ENCODE data around the gene DNAJC18.

Gene DNAJC18

GRCh38 chr5:139406963-139407362, 32.4 kb downstream of the DNAJC18 start:
- no peaks in the 10 kb centered on the region for H3K9me3 ChIP-seq (ENCODE audit: control insufficient read depth, low read length)
- H2BK15ac ChIP-seq (ENCODE audit: low read depth, poor library complexity, severe bottlenecking), result no peak overlapping the region
- H3K23ac ChIP-seq (ENCODE audit: low read length in 2 of 2), result no peak overlapping the region
- no peak overlapping the region for H4K8ac ChIP-seq (ENCODE audit: low read length)
- H3K4ac ChIP-seq (ENCODE audit: low read depth in 1 of 2, low read length in 2 of 2), result no peak overlapping the region
- no peak overlapping the region for H3K14ac ChIP-seq (ENCODE audit: low read length in 2 of 2)
- peaks cover 6% of the 10 kb centered on the region for H3K79me1 ChIP-seq (replicated peaks; ENCODE audit: low read length, poor library complexity, severe bottlenecking)
- peaks cover 0 to 1% of the 10 kb centered on the region in 2 experiments for H3K36me3 ChIP-seq (ENCODE audit: control insufficient read depth in 1 of 2, insufficient read depth in 2 of 2, low read depth in 1 of 2, low read length in 2 of 2)
- no peak overlapping the region for H3K27ac ChIP-seq (ENCODE audit: low read length, poor library complexity, severe bottlenecking)
- H3K4me3 ChIP-seq (ENCODE audit: insufficient read depth in 1 of 2, low read depth in 1 of 2, low read length in 2 of 2), result no peak overlapping the region
- H2AK5ac ChIP-seq (ENCODE audit: low read length, severe bottlenecking), result no peak overlapping the region
- no peak overlapping the region for H2BK12ac ChIP-seq (ENCODE audit: low read length in 2 of 2)
- no peak overlapping the region for H2BK120ac ChIP-seq (ENCODE audit: low read depth, low read length)
- H3K18ac ChIP-seq (ENCODE audit: low read depth in 1 of 2, low read length in 2 of 2), result no peak overlapping the region
- no peak overlapping the region for H2BK5ac ChIP-seq (ENCODE audit: low read depth, low read length, poor library complexity, severe bottlenecking)
- WGBS, result 95% methylated on average over 2 of the region's 2 CpGs
- no peak for DNase-seq
- peaks cover 7% of the 10 kb centered on the region for H3K4me1 ChIP-seq (ENCODE audit: control insufficient read depth, insufficient read depth, low read depth, low read length)
- no peaks in the 10 kb centered on the region for H3K27me3 ChIP-seq (ENCODE audit: control insufficient read depth in 1 of 2, insufficient read depth in 1 of 2, low read length in 2 of 2)
- no peak overlapping the region for H2AFZ ChIP-seq (ENCODE audit: low read depth, low read length)
- no peak overlapping the region for H4K91ac ChIP-seq (ENCODE audit: low read length)
- no peak overlapping the region for H3K9ac ChIP-seq (ENCODE audit: low read length)
- H3K4me2 ChIP-seq (ENCODE audit: low read length, poor library complexity, severe bottlenecking), result no peak overlapping the region

GRCh38 chr5:139404484-139404840, 34.9 kb downstream of the DNAJC18 start:
- Histone ChIP-seq H3K14ac (ENCODE audit: low read length in 2 of 2) (no peak overlapping the region), H3K18ac (ENCODE audit: low read depth in 1 of 2, low read length in 2 of 2) (peak overlapping the region in 1 of 2 experiments; percentile 6), H3K4me3 (ENCODE audit: insufficient read depth in 1 of 2, low read depth in 1 of 2, low read length in 2 of 2) (peak overlapping the region in 1 of 2 experiments; percentile 83), H2BK120ac (ENCODE audit: low read depth, low read length) (no peak overlapping the region), H2BK12ac (ENCODE audit: low read length in 2 of 2) (peak overlapping the region in 1 of 2 experiments; percentile 37), H2AK5ac (ENCODE audit: low read length, severe bottlenecking) (no peak overlapping the region), H2BK15ac (ENCODE audit: low read depth, poor library complexity, severe bottlenecking) (no peak overlapping the region), H2AFZ (ENCODE audit: low read depth, low read length) (no peak overlapping the region), H3K36me3 (ENCODE audit: control insufficient read depth in 1 of 2, insufficient read depth in 2 of 2, low read depth in 1 of 2, low read length in 2 of 2) (peaks cover 7 to 18% of the 10 kb centered on the region in 2 experiments), H4K91ac (ENCODE audit: low read length) (no peak overlapping the region), H2BK5ac (ENCODE audit: low read depth, low read length, poor library complexity, severe bottlenecking) (no peak overlapping the region), H3K9ac (ENCODE audit: low read length) (peak overlapping the region; percentile 90), H3K79me1 (replicated peaks; ENCODE audit: low read length, poor library complexity, severe bottlenecking) (peaks cover 7% of the 10 kb centered on the region), H3K27me3 (ENCODE audit: control insufficient read depth in 1 of 2, insufficient read depth in 1 of 2, low read length in 2 of 2) (no peaks in the 10 kb centered on the region), H3K4ac (ENCODE audit: low read depth in 1 of 2, low read length in 2 of 2) (peak overlapping the region in 1 of 2 experiments; percentile 40), H3K27ac (ENCODE audit: low read length, poor library complexity, severe bottlenecking) (peak overlapping the region; percentile 61), H3K9me3 (ENCODE audit: control insufficient read depth, low read length) (no peaks in the 10 kb centered on the region), H4K8ac (ENCODE audit: low read length) (peak overlapping the region; percentile 47), H3K4me1 (ENCODE audit: control insufficient read depth, insufficient read depth, low read depth, low read length) (peaks cover 7% of the 10 kb centered on the region), H3K23ac (ENCODE audit: low read length in 2 of 2) (no peak overlapping the region), H3K4me2 (ENCODE audit: low read length, poor library complexity, severe bottlenecking) (peak overlapping the region; percentile 55)
- DNase-seq, result no peak
- 83% methylated on average over 5 of the region's 5 CpGs for WGBS

DNA sequence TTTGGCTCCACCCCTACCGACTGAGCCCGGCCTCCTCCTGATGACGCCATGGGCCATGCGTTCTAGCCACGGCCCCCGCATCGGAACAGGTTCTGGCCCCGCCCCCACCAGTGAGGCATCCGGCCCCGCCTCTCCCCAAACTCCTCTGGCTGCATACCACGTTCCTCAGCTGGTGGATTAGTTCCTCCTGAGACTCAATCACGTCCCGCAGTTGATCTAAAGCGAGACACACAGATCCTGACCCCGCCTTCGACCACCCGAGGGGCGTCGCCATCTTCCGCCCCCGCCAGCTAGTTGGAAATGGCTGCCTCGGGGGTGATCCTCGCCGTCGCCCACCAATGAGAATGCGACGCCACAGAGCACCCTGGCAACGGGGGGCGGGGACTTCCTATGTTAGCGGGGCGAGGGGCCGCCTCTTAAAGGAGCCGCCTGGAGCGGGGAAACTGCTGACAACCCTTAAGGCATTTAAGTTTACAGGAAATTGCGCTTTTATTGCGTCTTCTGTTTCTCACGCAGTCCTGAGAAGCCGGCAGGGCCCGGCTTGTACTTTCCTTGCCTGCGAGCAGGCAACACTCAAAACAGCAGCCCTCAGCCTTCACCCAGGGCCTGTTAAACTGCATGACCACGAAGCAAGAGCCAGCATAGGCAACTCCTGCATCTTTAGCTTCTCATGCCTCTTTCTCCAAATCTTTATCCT, 35.4 kb downstream of the DNAJC18 start, which contains the start of gene SPATA24:
TSS of gene SPATA24 (minus strand) at position 303 of the 697 bp plus-strand sequence. CDS start at position 274, 29 bp downstream.
- Histone ChIP-seq H3K36me3 (ENCODE audit: control insufficient read depth in 1 of 2, insufficient read depth in 2 of 2, low read depth in 1 of 2, low read length in 2 of 2) (peaks cover 7 to 18% of the 10 kb centered on the region in 2 experiments), H2AFZ (ENCODE audit: low read depth, low read length) (no peak within 1 kb of the TSS), H3K14ac (ENCODE audit: low read length in 2 of 2) (peak within 1 kb of the TSS in 1 of 2 experiments; percentile 44), H3K4ac (ENCODE audit: low read depth in 1 of 2, low read length in 2 of 2) (peak within 1 kb of the TSS in 1 of 2 experiments; percentile 81), H3K23ac (ENCODE audit: low read length in 2 of 2) (no peak within 1 kb of the TSS), H3K79me1 (replicated peaks; ENCODE audit: low read length, poor library complexity, severe bottlenecking) (peaks cover 7% of the 10 kb centered on the region), H3K18ac (ENCODE audit: low read depth in 1 of 2, low read length in 2 of 2) (peak within 1 kb of the TSS; percentile 52 to 86), H3K9me3 (ENCODE audit: control insufficient read depth, low read length) (no peaks in the 10 kb centered on the region), H4K8ac (ENCODE audit: low read length) (peak within 1 kb of the TSS; percentile 59), H2BK120ac (ENCODE audit: low read depth, low read length) (peak within 1 kb of the TSS; percentile 68), H3K27me3 (ENCODE audit: control insufficient read depth in 1 of 2, insufficient read depth in 1 of 2, low read length in 2 of 2) (no peaks in the 10 kb centered on the region), H3K4me3 (ENCODE audit: insufficient read depth in 1 of 2, low read depth in 1 of 2, low read length in 2 of 2) (peak within 1 kb of the TSS; percentile 65 to 83), H4K91ac (ENCODE audit: low read length) (no peak within 1 kb of the TSS), H3K4me1 (ENCODE audit: control insufficient read depth, insufficient read depth, low read depth, low read length) (peaks cover 7% of the 10 kb centered on the region), H2BK12ac (ENCODE audit: low read length in 2 of 2) (peak within 1 kb of the TSS in 1 of 2 experiments; percentile 37), H2BK5ac (ENCODE audit: low read depth, low read length, poor library complexity, severe bottlenecking) (no peak within 1 kb of the TSS), H2BK15ac (ENCODE audit: low read depth, poor library complexity, severe bottlenecking) (no peak within 1 kb of the TSS), H3K9ac (ENCODE audit: low read length) (peak within 1 kb of the TSS; percentile 90), H2AK5ac (ENCODE audit: low read length, severe bottlenecking) (peak within 1 kb of the TSS; percentile 36), H3K4me2 (ENCODE audit: low read length, poor library complexity, severe bottlenecking) (peak within 1 kb of the TSS; percentile 71), H3K27ac (ENCODE audit: low read length, poor library complexity, severe bottlenecking) (peak within 1 kb of the TSS; percentile 96)
- WGBS, result under 1% methylated on average over 41 of the region's 41 CpGs
- peak; percentile 99 for DNase-seq

- 46% methylated on average over 7 of the region's 7 CpGs for WGBS
Observed at GRCh38 chr5:139403418-139403786, 35.9 kb downstream of the DNAJC18 start.

More at GRCh38 chr5:139403418-139403786, 35.9 kb downstream of the DNAJC18 start:
- Histone ChIP-seq H3K9ac (ENCODE audit: low read length) (peak overlapping the region; percentile 90), H3K27ac (ENCODE audit: low read length, poor library complexity, severe bottlenecking) (peak overlapping the region; percentile 96), H3K27me3 (ENCODE audit: control insufficient read depth in 1 of 2, insufficient read depth in 1 of 2, low read length in 2 of 2) (no peaks in the 10 kb centered on the region), H3K9me3 (ENCODE audit: control insufficient read depth, low read length) (no peaks in the 10 kb centered on the region), H3K4me2 (ENCODE audit: low read length, poor library complexity, severe bottlenecking) (peak overlapping the region; percentile 71), H2BK120ac (ENCODE audit: low read depth, low read length) (no peak overlapping the region), H3K4ac (ENCODE audit: low read depth in 1 of 2, low read length in 2 of 2) (peak overlapping the region in 1 of 2 experiments; percentile 42), H3K14ac (ENCODE audit: low read length in 2 of 2) (peak overlapping the region in 1 of 2 experiments; percentile 44), H2BK15ac (ENCODE audit: low read depth, poor library complexity, severe bottlenecking) (no peak overlapping the region), H3K23ac (ENCODE audit: low read length in 2 of 2) (no peak overlapping the region), H3K36me3 (ENCODE audit: control insufficient read depth in 1 of 2, insufficient read depth in 2 of 2, low read depth in 1 of 2, low read length in 2 of 2) (peaks cover 7 to 18% of the 10 kb centered on the region in 2 experiments), H2AK5ac (ENCODE audit: low read length, severe bottlenecking) (peak overlapping the region; percentile 36), H3K79me1 (replicated peaks; ENCODE audit: low read length, poor library complexity, severe bottlenecking) (peaks cover 7% of the 10 kb centered on the region), H3K18ac (ENCODE audit: low read depth in 1 of 2, low read length in 2 of 2) (peak overlapping the region; percentile 11 to 86), H4K8ac (ENCODE audit: low read length) (peak overlapping the region; percentile 59), H3K4me3 (ENCODE audit: insufficient read depth in 1 of 2, low read depth in 1 of 2, low read length in 2 of 2) (peak overlapping the region; percentile 65 to 83), H2BK5ac (ENCODE audit: low read depth, low read length, poor library complexity, severe bottlenecking) (no peak overlapping the region), H4K91ac (ENCODE audit: low read length) (no peak overlapping the region), H3K4me1 (ENCODE audit: control insufficient read depth, insufficient read depth, low read depth, low read length) (peaks cover 7% of the 10 kb centered on the region), H2BK12ac (ENCODE audit: low read length in 2 of 2) (no peak overlapping the region), H2AFZ (ENCODE audit: low read depth, low read length) (no peak overlapping the region)
- DNase-seq, result no peak
